GM12878 (cell line): ENCODE measurements around the gene AK4.

Experiments used
- BACH1 ChIP-seq: fragments of 450-650 bp; IDR thresholded peaks from 2 replicates; pipeline ENCODE4 v1.6.1; 2017; ENCODE audit warnings: mild to moderate bottlenecking, borderline replicate concordance
- BRCA1 ChIP-seq: IDR thresholded peaks from 2 replicates; pipeline ENCODE4 v1.6.1; 2011; ENCODE audit warnings: low read depth, low read length, improper control_type of control experiment
- EZH2 ChIP-seq: IDR thresholded peaks from 2 replicates; pipeline ENCODE4 v1.6.1; 2012; ENCODE audit warnings: low read depth, mild to moderate bottlenecking, control low read depth, inconsistent platforms, low read length, borderline replicate concordance; ENCODE audit not compliant: control insufficient read depth
- MEF2A ChIP-seq: IDR thresholded peaks from 2 replicates; pipeline ENCODE4 v1.6.1; 2011; ENCODE audit warnings: low read depth, mild to moderate bottlenecking, low read length, moderate library complexity; ENCODE audit not compliant: insufficient read depth
- SMARCA5 ChIP-seq: fragments of 450-650 bp; IDR thresholded peaks from 2 replicates; pipeline ENCODE4 v1.6.1; 2017; ENCODE audit warnings: mild to moderate bottlenecking
- SRF ChIP-seq, 2 experiments: IDR thresholded peaks; 2 replicates each; pipeline ENCODE4 v1.6.1; 2011; ENCODE audit warnings: low read depth in 2 of 2, low read length in 2 of 2, mild to moderate bottlenecking in 1 of 2, moderate library complexity in 1 of 2
- STAT1 ChIP-seq: fragments of 450-650 bp; conservative IDR thresholded peaks from 2 replicates; pipeline ENCODE4 v1.6.1; 2014; ENCODE audit warnings: antibody characterized with exemption, mild to moderate bottlenecking
- YY1 ChIP-seq: IDR thresholded peaks from 2 replicates; pipeline ENCODE4 v1.6.1; 2011; ENCODE audit warnings: low read depth, mild to moderate bottlenecking, low read length
- TF ChIP-seq, protein P1 (sequence below), 3 experiments: IDR thresholded peaks in 2 of 3; conservative IDR thresholded peaks in 1 of 3; 2 replicates each; pipeline ENCODE4 v1.5.1; 2011; ENCODE audit warnings: low read depth in 3 of 3, low read length in 3 of 3, mild to moderate bottlenecking in 3 of 3, control low read depth in 2 of 3, moderate library complexity in 2 of 3, inconsistent platforms in 1 of 3, mixed read lengths in 1 of 3; ENCODE audit not compliant: control insufficient read depth in 2 of 3, insufficient read depth in 1 of 3; ENCODE audit errors: extremely low read depth in 1 of 3

GRCh38 chr1:65260851-65261473 is 113.0 kb downstream of the AK4 start:
- no peak for TF ChIP-seq MEF2A
- no peak for TF ChIP-seq SRF (IDR thresholded peaks at IDR 0.05; ENCODE audit: low read depth in 2 of 2, low read length in 2 of 2)
- TF ChIP-seq, protein P1, sequence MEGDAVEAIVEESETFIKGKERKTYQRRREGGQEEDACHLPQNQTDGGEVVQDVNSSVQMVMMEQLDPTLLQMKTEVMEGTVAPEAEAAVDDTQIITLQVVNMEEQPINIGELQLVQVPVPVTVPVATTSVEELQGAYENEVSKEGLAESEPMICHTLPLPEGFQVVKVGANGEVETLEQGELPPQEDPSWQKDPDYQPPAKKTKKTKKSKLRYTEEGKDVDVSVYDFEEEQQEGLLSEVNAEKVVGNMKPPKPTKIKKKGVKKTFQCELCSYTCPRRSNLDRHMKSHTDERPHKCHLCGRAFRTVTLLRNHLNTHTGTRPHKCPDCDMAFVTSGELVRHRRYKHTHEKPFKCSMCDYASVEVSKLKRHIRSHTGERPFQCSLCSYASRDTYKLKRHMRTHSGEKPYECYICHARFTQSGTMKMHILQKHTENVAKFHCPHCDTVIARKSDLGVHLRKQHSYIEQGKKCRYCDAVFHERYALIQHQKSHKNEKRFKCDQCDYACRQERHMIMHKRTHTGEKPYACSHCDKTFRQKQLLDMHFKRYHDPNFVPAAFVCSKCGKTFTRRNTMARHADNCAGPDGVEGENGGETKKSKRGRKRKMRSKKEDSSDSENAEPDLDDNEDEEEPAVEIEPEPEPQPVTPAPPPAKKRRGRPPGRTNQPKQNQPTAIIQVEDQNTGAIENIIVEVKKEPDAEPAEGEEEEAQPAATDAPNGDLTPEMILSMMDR (IDR thresholded peaks at IDR 0.05 in 2 of 3, conservative IDR thresholded peaks at IDR 0.05 in 1 of 3; ENCODE audit: control insufficient read depth in 2 of 3, extremely low read depth in 1 of 3, insufficient read depth in 1 of 3, low read depth in 3 of 3, low read length in 3 of 3), result no peak
- no peak for TF ChIP-seq BACH1
- no peak for TF ChIP-seq BRCA1
- TF ChIP-seq SMARCA5, result no peak
- no peak for TF ChIP-seq YY1
- TF ChIP-seq EZH2, result no peak
- no peak for TF ChIP-seq STAT1
